SU-DHL-6 (cell line): ENCODE measurements around the gene KRT82.

Source experiments
- H2AFZ ChIP-seq: fragments of 200-600 bp; sonication (generic); 2 replicates; pipeline ENCODE4 v1.6.1; 2014; ENCODE audit warnings: low read depth, mild to moderate bottlenecking, moderate library complexity, mixed read lengths, antibody characterized with exemption, low read length; ENCODE audit not compliant: severe bottlenecking
- H3F3A ChIP-seq: fragments of 200-600 bp; shearing (Covaris generic); 2 replicates; pipeline ENCODE4 v1.6.0; 2016; ENCODE audit warnings: antibody characterized with exemption, mild to moderate bottlenecking; ENCODE audit not compliant: insufficient read depth
- H3K27ac ChIP-seq: fragments of 200-600 bp; sonication (generic); 2 replicates; pipeline ENCODE4 v1.5.1; 2016; ENCODE audit warnings: low read depth, mild to moderate bottlenecking, low read length, moderate library complexity, mixed read lengths
- H3K27me3 ChIP-seq: fragments of 200-600 bp; sonication (generic), shearing (Covaris generic); 2 replicates; pipeline ENCODE4 v1.6.0; 2014; ENCODE audit warnings: mild to moderate bottlenecking, low read length
- H3K36me3 ChIP-seq: fragments of 200-600 bp; sonication (generic); 2 replicates; pipeline ENCODE4 v1.6.1; 2014; ENCODE audit warnings: mild to moderate bottlenecking, low read length, mixed read lengths
- H3K4me2 ChIP-seq: fragments of 300-600, 200-600 bp; shearing (Covaris generic), sonication (generic); 2 replicates; pipeline ENCODE4 v1.6.0; 2014; ENCODE audit warnings: low read length, low read depth, mild to moderate bottlenecking; ENCODE audit not compliant: poor library complexity, severe bottlenecking
- H3K4me3 ChIP-seq: fragments of 200-600 bp; sonication (generic); 2 replicates; pipeline ENCODE4 v1.5.1; 2014; ENCODE audit warnings: antibody characterized with exemption, low read length, mild to moderate bottlenecking, mixed read lengths; ENCODE audit not compliant: insufficient read depth, poor library complexity, severe bottlenecking
- H3K79me2 ChIP-seq: fragments of 200-600 bp; sonication (generic); 2 replicates; pipeline ENCODE4 v1.6.1; 2014; ENCODE audit warnings: mild to moderate bottlenecking, low read length, moderate library complexity; ENCODE audit not compliant: insufficient read depth
- H3K9ac ChIP-seq: fragments of 200-600 bp; sonication (generic); 2 replicates; pipeline ENCODE4 v1.7.0; 2014; ENCODE audit warnings: mild to moderate bottlenecking, low read length
- H3K9me2 ChIP-seq: fragments of 200-600 bp; sonication (generic); replicated peaks from 2 replicates; pipeline ENCODE4 v1.6.1; 2014; ENCODE audit warnings: low read length; ENCODE audit not compliant: insufficient read depth
- H3K9me3 ChIP-seq: fragments of 200-600 bp; sonication (generic); 2 replicates; pipeline ENCODE4 v1.6.1; 2014; ENCODE audit warnings: low read length, mixed read lengths; ENCODE audit not compliant: insufficient read depth
- H4K20me1 ChIP-seq: fragments of 200-600 bp; sonication (generic); 2 replicates; pipeline ENCODE4 v1.6.1; 2014; ENCODE audit warnings: low read depth, mild to moderate bottlenecking, antibody characterized with exemption, low read length, moderate library complexity, mixed read lengths
- CTCF ChIP-seq: fragments of 200-600 bp; sonication (generic); IDR thresholded peaks from one replicate; pipeline ENCODE4 v1.5.1; 2017; ENCODE audit warnings: antibody characterized with exemption, mild to moderate bottlenecking, low read length, moderate library complexity; ENCODE audit not compliant: insufficient read depth, poor library complexity, severe bottlenecking
- EZH2phosphoT487 ChIP-seq: fragments of 200-600 bp; sonication (generic), shearing (Covaris generic); conservative IDR thresholded peaks from 2 replicates; pipeline ENCODE4 v1.6.1; 2018; ENCODE audit warnings: mild to moderate bottlenecking, antibody characterized with exemption, low read length, moderate library complexity, mixed read lengths

Gene KRT82

GRCh38 chr12:52433501-52434080 is 27.5 kb upstream of the KRT82 start:
- Histone ChIP-seq H3K9me2 (no peaks in the 10 kb centered on the region), H4K20me1 (no peaks in the 10 kb centered on the region), H3K27me3 (no peaks in the 10 kb centered on the region), H3K36me3 (no peaks in the 10 kb centered on the region), H3K4me3 (no peak overlapping the region), H3K4me2 (no peak overlapping the region), H3K9ac (no peak overlapping the region), H3K9me3 (no peaks in the 10 kb centered on the region), H3K79me2 (no peaks in the 10 kb centered on the region), H3K27ac (no peak overlapping the region), H2AFZ (no peak overlapping the region), H3F3A (no peaks in the 10 kb centered on the region)
- TF ChIP-seq EZH2phosphoT487 (no peak), CTCF (no peak)

GRCh38 chr12:52432559-52433207 is 26.5 kb upstream of the KRT82 start:
- TF ChIP-seq CTCF (no peak), EZH2phosphoT487 (no peak)
- Histone ChIP-seq H3K9me3 (no peaks in the 10 kb centered on the region), H3K36me3 (no peaks in the 10 kb centered on the region), H3K27ac (no peak overlapping the region), H3K4me3 (no peak overlapping the region), H3K79me2 (no peaks in the 10 kb centered on the region), H3K4me2 (no peak overlapping the region), H4K20me1 (no peaks in the 10 kb centered on the region), H3F3A (no peaks in the 10 kb centered on the region), H2AFZ (no peak overlapping the region), H3K27me3 (no peaks in the 10 kb centered on the region), H3K9ac (no peak overlapping the region), H3K9me2 (no peaks in the 10 kb centered on the region)

- Histone ChIP-seq H3K79me2 (no peaks in the 10 kb centered on the region), H4K20me1 (no peaks in the 10 kb centered on the region), H2AFZ (no peak overlapping the region), H3K4me3 (no peak overlapping the region), H3F3A (no peaks in the 10 kb centered on the region), H3K4me2 (no peak overlapping the region), H3K9me3 (no peaks in the 10 kb centered on the region), H3K9me2 (no peaks in the 10 kb centered on the region), H3K27me3 (no peaks in the 10 kb centered on the region), H3K9ac (no peak overlapping the region), H3K27ac (no peak overlapping the region), H3K36me3 (no peaks in the 10 kb centered on the region)
- TF ChIP-seq CTCF (no peak), EZH2phosphoT487 (no peak)
Measured at GRCh38 chr12:52428121-52428520, 22.0 kb upstream of the KRT82 start.
